ENCODE measurements around the gene TNIK. TPM values are rescaled to one million over a fixed set of nuclear protein-coding genes. Genes with fewer than 3 reads are reported as not detected.

Gene TNIK
- total RNA-seq, 1 donor, result 49.8 TPM

DNA sequence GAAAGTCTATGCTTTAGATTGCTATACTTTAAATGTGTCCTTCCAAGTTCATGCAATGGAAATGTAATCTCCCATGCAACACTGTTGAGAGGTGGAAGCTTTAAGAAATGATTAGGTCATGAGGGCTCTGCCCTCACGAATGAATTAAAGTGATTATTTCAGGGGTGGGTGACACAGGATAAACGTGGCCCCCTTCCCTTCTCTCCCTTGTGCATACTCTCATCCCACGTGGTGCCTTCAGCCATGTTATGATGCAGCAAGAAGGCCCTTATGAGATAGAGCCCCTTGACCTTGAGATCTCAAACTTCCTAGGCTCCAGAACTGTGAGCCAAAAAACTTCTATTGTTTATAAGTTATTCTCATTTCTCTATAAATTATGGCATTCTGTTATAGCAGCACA is 183.3 kb downstream of the TNIK start:
- H3K27me3 ChIP-seq (ENCODE audit: insufficient read depth, low read length), result no peaks in the 10 kb centered on the region
- H3K4me3 ChIP-seq (ENCODE audit: low read length), result no peak overlapping the region
- no peaks in the 10 kb centered on the region for H3K9me3 ChIP-seq (ENCODE audit: low read depth, low read length)
- no peaks in the 10 kb centered on the region for H3K4me1 ChIP-seq (ENCODE audit: insufficient read depth, low read length)

DNA sequence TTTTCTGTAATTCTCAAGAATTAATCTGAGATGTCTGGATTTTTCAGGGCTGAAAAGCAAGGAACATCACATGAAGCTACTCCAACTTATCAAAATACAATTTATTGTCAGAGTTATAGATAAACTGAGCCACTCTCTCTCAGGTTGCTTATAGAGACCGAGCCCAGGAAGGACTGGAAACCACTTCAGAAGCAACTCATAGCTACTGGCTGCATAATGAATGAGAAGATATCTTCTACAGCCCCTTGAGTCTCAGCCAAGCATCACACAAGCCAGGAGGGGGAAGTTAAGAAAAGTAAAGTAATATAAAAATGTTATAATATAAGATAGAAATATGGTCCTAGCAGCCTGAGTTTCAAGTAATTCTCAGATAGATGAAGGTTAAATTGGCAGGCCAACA is 186.0 kb downstream of the TNIK start:
- Histone ChIP-seq H3K4me3 (ENCODE audit: low read length) (no peak overlapping the region), H3K27me3 (ENCODE audit: insufficient read depth, low read length) (no peaks in the 10 kb centered on the region), H3K9me3 (ENCODE audit: low read depth, low read length) (no peaks in the 10 kb centered on the region), H3K4me1 (ENCODE audit: insufficient read depth, low read length) (peaks cover 10% of the 10 kb centered on the region)

GRCh38 chr3:171270541-171270940 is 189.7 kb downstream of the TNIK start:
- H3K4me1 ChIP-seq (ENCODE audit: insufficient read depth, low read length), result peaks cover 17% of the 10 kb centered on the region
- H3K27me3 ChIP-seq (ENCODE audit: insufficient read depth, low read length), result no peaks in the 10 kb centered on the region
- no peak overlapping the region for H3K4me3 ChIP-seq (ENCODE audit: low read length)
- H3K9me3 ChIP-seq (ENCODE audit: low read depth, low read length), result no peaks in the 10 kb centered on the region

GRCh38 chr3:171269542-171269941 is 190.7 kb downstream of the TNIK start:
- H3K4me1 ChIP-seq (ENCODE audit: insufficient read depth, low read length), result peaks cover 17% of the 10 kb centered on the region

GRCh38 chr3:171268677-171269076 is 191.5 kb downstream of the TNIK start:
- Histone ChIP-seq H3K9me3 (ENCODE audit: low read depth, low read length) (no peaks in the 10 kb centered on the region), H3K4me3 (ENCODE audit: low read length) (no peak overlapping the region), H3K4me1 (ENCODE audit: insufficient read depth, low read length) (peaks cover 17% of the 10 kb centered on the region), H3K27me3 (ENCODE audit: insufficient read depth, low read length) (no peaks in the 10 kb centered on the region)

More at GRCh38 chr3:171269542-171269941, 190.7 kb downstream of the TNIK start:
- H3K4me3 ChIP-seq (ENCODE audit: low read length), result no peak overlapping the region
- no peaks in the 10 kb centered on the region for H3K9me3 ChIP-seq (ENCODE audit: low read depth, low read length)
- H3K27me3 ChIP-seq (ENCODE audit: insufficient read depth, low read length), result no peaks in the 10 kb centered on the region

DNA sequence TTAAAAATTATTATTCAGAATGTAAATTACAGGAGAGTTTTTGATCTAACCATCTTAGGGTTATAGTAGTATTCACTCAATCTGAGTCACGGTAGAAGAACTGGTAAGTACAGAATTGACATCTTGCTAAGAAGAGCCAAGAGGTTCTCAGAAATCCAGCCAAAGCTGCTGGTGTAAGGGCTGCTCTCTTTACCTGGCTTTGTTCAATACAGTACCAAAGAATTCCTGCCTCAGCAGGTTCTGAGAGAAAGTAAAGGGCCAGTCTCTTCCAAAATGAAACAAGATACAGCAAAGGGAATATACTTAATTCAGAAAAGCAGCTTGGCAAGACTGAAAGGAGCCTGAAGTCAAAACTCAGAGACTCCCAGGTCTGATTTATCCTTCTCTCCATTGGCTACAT is 193.1 kb downstream of the TNIK start:
- H3K9me3 ChIP-seq (ENCODE audit: low read depth, low read length), result no peaks in the 10 kb centered on the region
- H3K4me1 ChIP-seq (ENCODE audit: insufficient read depth, low read length), result peaks cover 17% of the 10 kb centered on the region
- H3K27me3 ChIP-seq (ENCODE audit: insufficient read depth, low read length), result no peaks in the 10 kb centered on the region
- H3K4me3 ChIP-seq (ENCODE audit: low read length), result no peak overlapping the region

DNA sequence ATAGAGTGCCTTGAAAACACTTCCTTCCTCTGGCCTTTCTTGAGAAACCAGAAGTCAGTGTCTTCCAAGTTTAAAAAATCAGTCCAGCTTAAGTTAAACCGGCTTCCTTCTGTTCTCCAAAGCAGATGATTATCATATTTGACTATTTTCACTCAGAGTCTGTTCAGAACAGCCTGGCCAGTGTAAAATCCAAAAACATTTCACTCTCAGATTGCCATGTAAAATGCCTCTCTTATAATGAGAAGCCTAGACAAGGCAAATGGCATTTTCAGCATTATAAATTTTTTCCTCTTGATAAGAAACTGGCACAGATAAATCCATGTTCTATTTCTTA is 193.5 kb downstream of the TNIK start:
- H3K4me1 ChIP-seq (ENCODE audit: insufficient read depth, low read length), result peaks cover 17% of the 10 kb centered on the region
- H3K9me3 ChIP-seq (ENCODE audit: low read depth, low read length), result no peaks in the 10 kb centered on the region
- no peaks in the 10 kb centered on the region for H3K27me3 ChIP-seq (ENCODE audit: insufficient read depth, low read length)
- H3K4me3 ChIP-seq (ENCODE audit: low read length), result no peak overlapping the region

DNA sequence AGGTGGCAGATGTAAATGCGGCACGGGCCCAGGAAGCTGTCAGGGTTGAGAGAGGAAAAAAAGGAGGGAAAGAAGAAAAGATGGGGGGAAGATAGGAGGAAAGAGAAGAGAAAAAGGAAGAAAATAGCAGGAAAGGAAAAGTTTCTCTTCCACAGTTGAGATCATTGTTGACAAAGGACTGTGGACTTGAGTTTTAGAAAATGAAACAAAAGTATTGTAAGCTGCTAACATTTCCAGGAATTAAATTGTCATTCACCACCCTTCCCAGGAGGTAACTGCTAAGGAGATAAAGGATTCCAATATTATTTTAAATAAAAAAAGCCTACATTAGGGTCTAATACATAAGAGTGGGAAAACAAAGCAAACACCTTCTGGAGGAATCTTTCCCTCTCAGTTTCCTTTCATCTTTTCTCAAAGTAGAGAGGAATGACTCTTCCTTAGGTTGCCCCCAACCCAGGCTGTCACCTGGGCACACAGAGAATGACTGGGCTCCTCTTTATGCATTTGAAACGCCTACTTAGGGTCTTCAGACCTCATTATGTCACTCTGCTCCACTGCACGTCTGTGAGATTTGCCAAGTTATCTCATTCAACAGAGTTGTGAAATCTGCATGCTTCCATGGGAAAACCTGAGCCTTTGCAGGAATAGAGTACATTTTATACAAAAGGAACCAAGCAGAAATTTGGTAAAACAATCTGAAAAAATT is 194.0 kb downstream of the TNIK start:
- peaks cover 17% of the 10 kb centered on the region for H3K4me1 ChIP-seq (ENCODE audit: insufficient read depth, low read length)
- H3K9me3 ChIP-seq (ENCODE audit: low read depth, low read length), result no peaks in the 10 kb centered on the region
- no peaks in the 10 kb centered on the region for H3K27me3 ChIP-seq (ENCODE audit: insufficient read depth, low read length)
- no peak overlapping the region for H3K4me3 ChIP-seq (ENCODE audit: low read length)

DNA sequence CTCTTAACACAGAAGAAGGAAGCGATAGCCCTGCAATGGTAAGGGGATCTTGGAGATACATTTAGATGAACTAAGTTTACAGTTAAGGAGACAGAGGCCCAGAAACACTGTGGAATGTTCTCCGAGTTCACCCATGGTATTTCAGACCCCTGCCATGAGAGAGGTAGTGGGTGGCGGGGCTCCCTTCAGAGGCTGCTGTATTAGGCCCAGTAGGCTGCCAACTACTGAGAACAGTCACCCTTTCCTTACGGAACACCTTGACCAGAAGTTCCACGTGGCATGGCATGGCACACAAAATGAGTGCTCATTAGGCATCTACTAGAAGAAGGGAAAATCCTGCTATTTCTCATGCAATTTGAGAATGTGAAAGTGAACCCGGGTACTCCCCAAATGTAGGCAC is 195.4 kb downstream of the TNIK start:
- no peaks in the 10 kb centered on the region for H3K9me3 ChIP-seq (ENCODE audit: low read depth, low read length)
- H3K4me1 ChIP-seq (ENCODE audit: insufficient read depth, low read length), result peaks cover 7% of the 10 kb centered on the region
- H3K4me3 ChIP-seq (ENCODE audit: low read length), result no peak overlapping the region
- no peaks in the 10 kb centered on the region for H3K27me3 ChIP-seq (ENCODE audit: insufficient read depth, low read length)

GRCh38 chr3:171262431-171262830 is 197.8 kb downstream of the TNIK start:
- H3K9me3 ChIP-seq (ENCODE audit: low read depth, low read length), result no peaks in the 10 kb centered on the region
- H3K4me3 ChIP-seq (ENCODE audit: low read length), result no peak overlapping the region
- no peaks in the 10 kb centered on the region for H3K27me3 ChIP-seq (ENCODE audit: insufficient read depth, low read length)
- peaks cover 11% of the 10 kb centered on the region for H3K4me1 ChIP-seq (ENCODE audit: insufficient read depth, low read length)

- H3K4me3 ChIP-seq (ENCODE audit: low read length), result no peak overlapping the region
- H3K9me3 ChIP-seq (ENCODE audit: low read depth, low read length), result no peaks in the 10 kb centered on the region
- no peaks in the 10 kb centered on the region for H3K27me3 ChIP-seq (ENCODE audit: insufficient read depth, low read length)
- H3K4me1 ChIP-seq (ENCODE audit: insufficient read depth, low read length), result peaks cover 17% of the 10 kb centered on the region
Observed at GRCh38 chr3:171261487-171261886, 198.7 kb downstream of the TNIK start.

DNA sequence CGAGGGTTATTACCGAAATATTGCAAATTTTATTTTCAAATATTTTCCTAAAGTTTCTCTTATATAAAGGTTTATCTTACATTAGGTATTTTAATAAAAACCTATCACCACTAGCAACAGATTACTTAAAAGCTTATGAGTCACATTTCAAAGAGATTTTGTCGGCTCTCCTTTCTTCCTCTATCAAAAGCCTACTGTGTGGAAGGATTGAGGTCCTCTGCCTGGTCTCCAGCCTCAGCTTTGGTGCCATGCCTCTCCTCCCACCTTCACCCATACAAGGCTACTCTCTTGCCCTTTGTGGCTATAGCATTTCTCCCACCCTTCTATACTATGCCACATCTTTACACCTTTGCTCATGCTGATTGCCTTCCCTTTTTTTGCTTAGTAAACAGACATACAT is 199.3 kb downstream of the TNIK start:
- peaks cover 16% of the 10 kb centered on the region for H3K4me1 ChIP-seq (ENCODE audit: insufficient read depth, low read length)
- no peak overlapping the region for H3K4me3 ChIP-seq (ENCODE audit: low read length)
- H3K27me3 ChIP-seq (ENCODE audit: insufficient read depth, low read length), result no peaks in the 10 kb centered on the region

GRCh38 chr3:171260466-171260865 is 199.7 kb downstream of the TNIK start:
- Histone ChIP-seq H3K4me1 (ENCODE audit: insufficient read depth, low read length) (peaks cover 18% of the 10 kb centered on the region), H3K4me3 (ENCODE audit: low read length) (no peak overlapping the region), H3K9me3 (ENCODE audit: low read depth, low read length) (no peaks in the 10 kb centered on the region), H3K27me3 (ENCODE audit: insufficient read depth, low read length) (no peaks in the 10 kb centered on the region)

More for the DNA sequence above, 199.3 kb downstream of the TNIK start:
- H3K9me3 ChIP-seq (ENCODE audit: low read depth, low read length), result no peaks in the 10 kb centered on the region

DNA sequence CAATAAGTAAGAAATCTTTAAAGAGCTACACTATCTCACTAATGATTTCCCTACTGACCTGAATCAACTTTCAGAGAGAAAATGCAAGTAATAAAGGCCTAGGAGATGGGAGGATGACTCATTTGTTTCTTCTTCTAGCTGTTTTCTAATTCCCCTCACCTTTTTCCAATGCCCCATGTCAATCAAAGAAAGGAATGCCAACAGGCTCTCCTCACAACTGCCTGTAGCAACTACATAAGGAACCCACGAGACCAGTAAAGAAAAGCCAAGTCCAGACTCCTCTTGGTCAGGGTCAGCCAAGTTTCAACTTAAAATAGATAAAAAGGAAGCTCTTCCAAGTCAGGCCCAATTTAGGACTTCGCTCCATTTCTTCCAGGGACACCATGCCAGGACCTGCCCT is 201.9 kb downstream of the TNIK start:
- Histone ChIP-seq H3K9me3 (ENCODE audit: low read depth, low read length) (no peaks in the 10 kb centered on the region), H3K4me3 (ENCODE audit: low read length) (no peak overlapping the region), H3K4me1 (ENCODE audit: insufficient read depth, low read length) (peaks cover 19% of the 10 kb centered on the region), H3K27me3 (ENCODE audit: insufficient read depth, low read length) (no peaks in the 10 kb centered on the region)

DNA sequence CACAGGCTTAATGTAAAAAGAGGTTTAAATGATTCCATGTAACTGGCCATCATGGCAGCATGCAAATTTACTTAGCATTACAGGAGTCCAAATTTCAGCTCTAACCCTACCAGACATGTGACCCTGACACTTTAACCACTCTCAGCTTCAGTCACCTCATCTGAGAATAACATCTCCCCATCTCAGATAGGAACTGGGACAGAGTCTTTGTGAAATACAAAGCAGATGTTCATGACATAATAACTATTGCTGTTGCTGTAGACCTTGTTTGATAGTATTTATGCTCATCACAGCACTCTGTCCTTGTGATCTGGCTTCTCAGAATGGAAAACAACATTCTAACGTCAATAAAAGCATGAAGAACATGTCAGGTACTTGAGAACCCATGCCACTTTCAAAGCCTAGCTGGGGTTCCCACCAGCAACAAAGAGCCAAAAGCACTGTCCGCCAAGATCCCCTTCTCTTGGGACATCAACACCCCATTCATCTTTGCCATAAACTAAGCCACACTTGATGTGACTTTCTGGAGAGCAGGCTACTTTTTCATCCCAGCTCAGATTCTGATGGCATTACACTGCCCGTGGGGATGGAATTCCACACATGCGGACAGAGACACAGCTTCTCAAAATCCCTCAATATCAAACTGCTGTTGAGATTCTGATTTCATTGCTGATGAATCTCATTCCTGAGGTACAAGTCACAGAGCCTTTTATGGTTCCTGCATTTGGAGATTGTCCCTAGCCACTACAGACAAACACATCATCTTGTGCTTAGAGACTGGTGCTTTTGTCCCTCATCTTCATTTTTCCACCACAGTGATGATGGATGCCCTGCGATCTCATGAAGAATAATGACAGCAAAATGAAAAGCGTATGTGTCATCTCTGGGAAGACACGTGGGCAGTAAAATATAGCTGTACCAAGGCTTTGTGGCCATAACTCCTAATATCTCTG is 202.7 kb downstream of the TNIK start:
- Histone ChIP-seq H3K4me1 (ENCODE audit: insufficient read depth, low read length) (peaks cover 19% of the 10 kb centered on the region), H3K9me3 (ENCODE audit: low read depth, low read length) (no peaks in the 10 kb centered on the region), H3K27me3 (ENCODE audit: insufficient read depth, low read length) (no peaks in the 10 kb centered on the region), H3K4me3 (ENCODE audit: low read length) (no peak overlapping the region)

All from mononuclear cell (primary cell).